HCEC 1CT (cell line): ENCODE measurements around the gene SNX13.
A peak's percentile ranks its signal among the peaks of the same experiment; 100 is the strongest.

Source experiments
- DNase-seq: peaks from one replicate; pipeline ENCODE4 v3.0.0-alpha.2; 2017

Gene SNX13

DNA sequence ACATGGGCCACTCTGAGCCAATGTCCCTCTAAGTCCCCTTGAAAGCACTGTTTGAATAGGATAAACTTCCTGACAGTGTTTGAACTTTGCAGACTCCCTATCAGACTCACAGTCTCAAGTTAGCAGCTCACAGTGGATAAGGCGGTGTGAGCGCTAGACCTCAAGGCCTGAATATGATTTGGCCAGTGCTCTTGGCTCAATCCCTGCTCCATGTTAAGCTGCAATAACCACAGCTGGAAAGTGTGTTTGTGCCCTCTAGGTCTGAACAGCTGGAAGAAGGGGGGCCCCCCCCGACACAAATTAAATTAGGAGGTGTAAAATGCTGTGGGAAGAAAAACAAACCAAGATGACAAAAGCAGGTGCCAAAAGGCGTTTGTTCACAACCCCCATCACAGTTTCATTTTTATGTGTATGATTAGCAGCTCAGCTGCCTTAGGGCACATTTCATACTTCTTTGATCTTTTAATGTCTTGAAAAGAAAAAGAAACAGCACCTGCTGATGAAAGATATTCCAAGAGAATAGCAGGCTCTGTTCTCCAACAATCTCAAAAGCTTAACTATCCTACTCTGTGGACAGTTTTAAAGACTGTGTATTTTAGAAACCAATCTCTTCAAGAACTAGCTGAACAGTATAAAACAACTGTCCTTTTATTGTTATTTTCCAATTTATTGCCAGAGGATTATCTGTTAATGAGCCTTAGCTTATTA, 167.6 kb downstream of the SNX13 start:
- no peak for DNase-seq

GRCh38 chr7:17771901-17772408, 168.3 kb downstream of the SNX13 start:
- no peak for DNase-seq

GRCh38 chr7:17770710-17771375, 169.5 kb downstream of the SNX13 start:
- DNase-seq = no peak

DNA sequence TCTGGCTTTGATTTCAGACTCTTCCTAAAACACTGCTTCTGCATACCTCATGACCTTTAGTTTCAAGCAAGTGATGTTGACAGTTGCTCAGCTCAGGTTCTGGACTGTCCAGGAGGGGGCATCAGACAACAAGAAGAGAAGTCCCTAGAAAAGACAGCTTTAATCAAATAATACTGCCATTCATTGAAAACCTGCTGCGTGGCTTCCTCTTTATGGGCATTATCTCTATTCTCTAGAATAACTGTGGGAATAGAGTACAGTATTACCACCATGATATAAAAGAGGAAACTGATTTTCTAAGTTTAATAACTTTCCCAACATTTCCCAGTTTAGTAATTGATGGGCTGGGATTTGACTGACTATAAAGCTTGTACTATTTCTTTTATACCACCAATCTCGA, 170.4 kb downstream of the SNX13 start:
- DNase-seq = peak; percentile 58

DNA sequence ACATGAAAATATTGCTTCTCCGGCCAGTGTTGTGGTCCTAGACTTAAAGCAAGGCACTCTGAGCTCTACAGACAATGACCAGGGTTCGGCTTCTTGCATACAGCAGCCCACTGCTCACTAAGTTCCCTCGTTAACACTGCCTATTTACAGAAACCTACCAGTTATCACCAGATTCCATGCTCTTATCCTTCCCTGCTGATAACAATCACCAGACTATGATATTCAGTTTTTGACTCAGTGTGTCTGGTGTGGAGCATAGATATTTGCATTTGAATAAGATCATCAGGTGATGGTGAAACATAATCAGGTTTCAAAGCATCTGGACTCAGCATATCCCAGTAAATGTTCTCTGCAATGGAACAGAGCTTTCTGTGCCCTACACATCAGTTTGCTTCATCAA, 182.3 kb downstream of the SNX13 start:
- no peak for DNase-seq

GRCh38 chr7:17746020-17746530, 194.2 kb downstream of the SNX13 start:
- DNase-seq = no peak

- no peak for DNase-seq
These were observed 194.7 kb downstream of the SNX13 start for GRCh38 chr7:17745610-17746009.

- DNase-seq = no peak
These were observed 197.0 kb downstream of the SNX13 start for GRCh38 chr7:17743316-17743715.

DNA sequence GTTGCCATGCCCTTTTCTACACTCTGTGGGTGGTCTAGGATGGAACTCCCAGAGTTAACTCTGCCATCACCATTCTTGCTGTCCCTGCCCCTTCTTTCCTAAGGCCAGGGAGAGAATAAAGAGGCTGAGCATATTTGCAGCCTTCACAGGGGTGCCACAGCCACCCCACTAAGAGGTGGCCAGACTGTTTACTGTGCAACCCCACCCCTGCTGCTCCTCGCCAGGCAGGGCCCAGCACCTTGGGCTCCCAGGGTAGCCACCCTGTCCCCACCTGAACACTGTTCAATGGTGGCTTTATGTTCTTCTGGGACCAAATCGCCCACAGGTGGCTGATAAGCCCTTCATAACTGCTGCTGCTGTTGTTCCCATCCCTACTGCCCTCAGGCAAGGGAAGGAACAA, 198.9 kb downstream of the SNX13 start:
- no peak for DNase-seq
